ENCODE measurements around the gene PC. TPM values are rescaled to one million over a fixed set of nuclear protein-coding genes. Genes with fewer than 3 reads are reported as not detected.

The PC gene
- polyA plus RNA-seq, 2 of the 4 experiments (the other 2 are of a cell fraction): 14.2 to 45.9 TPM

GRCh38 chr11:66868082-66868725 lies 90.0 kb downstream of the PC start:
- no peak for DNase-seq (ENCODE audit: low read depth in 1 of 2, low spot score in 1 of 2)
- ATAC-seq: no peak
- POLR2A ChIA-PET: no interaction called here
- H3K4me3 ChIP-seq: no peak overlapping the region
- CTCF ChIA-PET: interaction anchor here (0.9 to 11.6 kb wide), 6 partner anchors 15 to 185 kb away, joined by 3 to 135 read pairs (median 3); no protein-coding TSS in a partner anchor
- H3K27ac ChIP-seq: no peak overlapping the region
- no peaks in the 10 kb centered on the region for H3K9me3 ChIP-seq
- no peak for FAIRE-seq
- no peak overlapping the region for H3K4me2 ChIP-seq
- TF ChIP-seq POLR2A (IDR thresholded peaks at IDR 0.05; ENCODE audit: low read length): no peak
- no peak for TF ChIP-seq TP53 (CRISPR knock-in tag; IDR thresholded peaks at IDR 0.05)
- TF ChIP-seq, protein P1, sequence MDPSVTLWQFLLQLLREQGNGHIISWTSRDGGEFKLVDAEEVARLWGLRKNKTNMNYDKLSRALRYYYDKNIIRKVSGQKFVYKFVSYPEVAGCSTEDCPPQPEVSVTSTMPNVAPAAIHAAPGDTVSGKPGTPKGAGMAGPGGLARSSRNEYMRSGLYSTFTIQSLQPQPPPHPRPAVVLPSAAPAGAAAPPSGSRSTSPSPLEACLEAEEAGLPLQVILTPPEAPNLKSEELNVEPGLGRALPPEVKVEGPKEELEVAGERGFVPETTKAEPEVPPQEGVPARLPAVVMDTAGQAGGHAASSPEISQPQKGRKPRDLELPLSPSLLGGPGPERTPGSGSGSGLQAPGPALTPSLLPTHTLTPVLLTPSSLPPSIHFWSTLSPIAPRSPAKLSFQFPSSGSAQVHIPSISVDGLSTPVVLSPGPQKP (IDR thresholded peaks at IDR 0.05; ENCODE audit: low read depth, low read length): no peak
- no peak for TF ChIP-seq MAZ (IDR thresholded peaks at IDR 0.05; ENCODE audit: borderline replicate concordance, low read depth, low read length)
- no peak for TF ChIP-seq HOXA7 (CRISPR knock-in tag; IDR thresholded peaks at IDR 0.05)
- TF ChIP-seq JUNB (IDR thresholded peaks at IDR 0.05): no peak
- no peak for TF ChIP-seq MYC (IDR thresholded peaks at IDR 0.05; ENCODE audit: borderline replicate concordance, low read length)
- no peak for TF ChIP-seq HOXB13 (CRISPR knock-in tag; IDR thresholded peaks at IDR 0.05; ENCODE audit: low read depth)
- TF ChIP-seq RNF2 (IDR thresholded peaks at IDR 0.05; ENCODE audit: borderline replicate concordance, low read depth): no peak
- TF ChIP-seq ZNF302 (CRISPR knock-in tag; IDR thresholded peaks at IDR 0.05): no peak
- TF ChIP-seq RFX5 (IDR thresholded peaks at IDR 0.05): no peak
- WGBS (ENCODE audit: missing lambda C conversion rate): 92% methylated on average over 13 of the region's 13 CpGs
- H3K4me1 ChIP-seq: peaks cover 6% of the 10 kb centered on the region

- no peak overlapping the region for H3K4me2 ChIP-seq
- DNase-seq (ENCODE audit: low read depth in 1 of 2, low spot score in 1 of 2) (no peak), FAIRE-seq (no peak), ATAC-seq (peak in 1 of 2 experiments; percentile 41; a peak in 3 of 6 replicates)
- H3K4me1 ChIP-seq: peaks cover 6% of the 10 kb centered on the region
- H3K4me3 ChIP-seq: no peak overlapping the region
- no peak for TF ChIP-seq MAZ (IDR thresholded peaks at IDR 0.05; ENCODE audit: borderline replicate concordance, low read depth, low read length)
- TF ChIP-seq, protein P2, sequence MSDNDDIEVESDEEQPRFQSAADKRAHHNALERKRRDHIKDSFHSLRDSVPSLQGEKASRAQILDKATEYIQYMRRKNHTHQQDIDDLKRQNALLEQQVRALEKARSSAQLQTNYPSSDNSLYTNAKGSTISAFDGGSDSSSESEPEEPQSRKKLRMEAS (IDR thresholded peaks at IDR 0.05): peak; percentile 57; the same call in 1 of the 2 replicates
- WGBS (ENCODE audit: missing lambda C conversion rate): 79% methylated on average over 12 of the region's 14 CpGs
- H3K9me3 ChIP-seq: no peaks in the 10 kb centered on the region
- H3K27ac ChIP-seq: peak overlapping the region in 1 of 2 experiments; percentile 46; a peak in 2 of 6 replicates
- POLR2A ChIA-PET: no interaction called here
- CTCF ChIA-PET: interaction anchor here (0.9 to 11.6 kb wide), 9 partner anchors 15 to 186 kb away, joined by 3 to 135 read pairs (median 3); partner anchors contain the start of gene C11orf86
Observed at GRCh38 chr11:66867425-66868040, 90.7 kb downstream of the PC start.

- H3K4me1 ChIP-seq: peaks cover 6% of the 10 kb centered on the region
- 0 out of 6 replicates have a peak overlapping the region, but pooled peaks of 1 of the 2 experiments have one; percentile 21 for H3K27ac ChIP-seq
- TF ChIP-seq MAFK (IDR thresholded peaks at IDR 0.05; ENCODE audit: partially characterized antibody): peak; percentile 4
- TF ChIP-seq ZFP36 (IDR thresholded peaks at IDR 0.05; ENCODE audit: borderline replicate concordance, partially characterized antibody): no peak
- 94% methylated on average over 7 of the region's 7 CpGs for WGBS (ENCODE audit: missing lambda C conversion rate)
- no peak overlapping the region for H3K4me3 ChIP-seq
- no peak for DNase-seq (ENCODE audit: low read depth in 1 of 2, low spot score in 1 of 2)
- ATAC-seq: no peak
- ChIA-PET POLR2A (no interaction called here), CTCF (interaction anchor here (0.9 to 11.6 kb wide), 5 partner anchors 16 to 110 kb away, joined by 3 to 135 read pairs (median 4); partner anchors contain the start of gene C11orf86)
- no peak for FAIRE-seq
- H3K4me2 ChIP-seq: no peak overlapping the region
- no peaks in the 10 kb centered on the region for H3K9me3 ChIP-seq
Observed at GRCh38 chr11:66866511-66866986, 91.6 kb downstream of the PC start.

DNA sequence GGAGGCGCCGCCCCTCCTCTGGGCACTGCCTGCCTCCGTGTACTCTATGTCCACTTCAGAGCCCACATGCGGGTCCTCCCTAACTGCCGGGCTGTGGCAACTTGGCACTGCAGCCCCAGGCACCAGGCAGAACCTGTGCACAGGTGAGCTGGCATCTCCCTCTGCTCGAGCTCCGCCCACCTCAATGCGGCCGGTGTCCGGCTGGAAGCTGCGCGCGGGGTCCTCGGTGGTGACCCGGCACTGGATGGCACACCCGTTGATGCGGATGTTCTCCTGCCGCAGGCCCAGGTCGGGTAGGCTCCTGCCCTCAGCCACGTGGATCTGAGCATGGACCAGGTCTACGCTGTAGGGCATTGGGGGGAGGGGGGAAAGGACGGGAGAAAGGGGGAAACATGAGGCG lies 92.2 kb downstream of the PC start:
- H3K9me3 ChIP-seq: no peaks in the 10 kb centered on the region
- no peak overlapping the region for H3K4me3 ChIP-seq
- peaks cover 6% of the 10 kb centered on the region for H3K4me1 ChIP-seq
- ChIA-PET POLR2A (no interaction called here), CTCF (interaction anchor here (4.5 to 11.6 kb wide), 2 partner anchors 17 to 110 kb away, joined by 18 to 135 read pairs; partner anchors contain the start of gene C11orf86)
- no peak overlapping the region for H3K4me2 ChIP-seq
- no peak for TF ChIP-seq RFX5 (IDR thresholded peaks at IDR 0.05)
- no peak for TF ChIP-seq SREBF2 (IDR thresholded peaks at IDR 0.05)
- TF ChIP-seq BHLHE40 (IDR thresholded peaks at IDR 0.05; ENCODE audit: low read depth, low read length): no peak
- no peak for TF ChIP-seq CTCF (IDR thresholded peaks at IDR 0.05)
- no peak for TF ChIP-seq KDM1A (IDR thresholded peaks at IDR 0.05; ENCODE audit: low read depth)
- TF ChIP-seq POLR2AphosphoS2 (conservative IDR thresholded peaks at IDR 0.05; ENCODE audit: low read length): no peak
- TF ChIP-seq ESRRA (IDR thresholded peaks at IDR 0.05; ENCODE audit: borderline replicate concordance, low read length): no peak
- TF ChIP-seq FOXS1 (CRISPR knock-in tag; IDR thresholded peaks at IDR 0.05): no peak
- TF ChIP-seq HOXB5 (CRISPR knock-in tag; IDR thresholded peaks at IDR 0.05): no peak
- no peak for TF ChIP-seq CEBPB (IDR thresholded peaks at IDR 0.05)
- no peak for TF ChIP-seq CHD4 (IDR thresholded peaks at IDR 0.05; ENCODE audit: borderline replicate concordance)
- H3K27ac ChIP-seq: no peak overlapping the region
- DNase-seq (ENCODE audit: low read depth in 1 of 2, low spot score in 1 of 2) (no peak), FAIRE-seq (no peak), ATAC-seq (no peak)
- WGBS (ENCODE audit: missing lambda C conversion rate): 92% methylated on average over 14 of the region's 23 CpGs
